KOPT-K1 (cell line): ENCODE measurements around the gene ABHD11.
A peak's percentile ranks its signal among the peaks of the same experiment; 100 is the strongest.

ENCODE experiments used
- H3K27ac ChIP-seq: fragments of 200-600 bp; sonication (generic); 2 replicates; pipeline ENCODE4 v1.5.1; 2016; ENCODE audit warnings: antibody characterized with exemption, mild to moderate bottlenecking, low read depth, low read length; ENCODE audit not compliant: poor library complexity, severe bottlenecking
- H3K36me3 ChIP-seq: fragments of 200-600 bp; sonication (generic); 2 replicates; pipeline ENCODE4 v1.5.1; 2017; ENCODE audit warnings: antibody characterized with exemption, mild to moderate bottlenecking, low read length, moderate library complexity; ENCODE audit not compliant: insufficient read depth
- H3K9me3 ChIP-seq: fragments of 200-600 bp; sonication (generic); 2 replicates; pipeline ENCODE4 v1.5.1; 2017; ENCODE audit warnings: antibody characterized with exemption, low read length, mild to moderate bottlenecking; ENCODE audit not compliant: insufficient read depth, poor library complexity, severe bottlenecking

The ABHD11 gene

DNA sequence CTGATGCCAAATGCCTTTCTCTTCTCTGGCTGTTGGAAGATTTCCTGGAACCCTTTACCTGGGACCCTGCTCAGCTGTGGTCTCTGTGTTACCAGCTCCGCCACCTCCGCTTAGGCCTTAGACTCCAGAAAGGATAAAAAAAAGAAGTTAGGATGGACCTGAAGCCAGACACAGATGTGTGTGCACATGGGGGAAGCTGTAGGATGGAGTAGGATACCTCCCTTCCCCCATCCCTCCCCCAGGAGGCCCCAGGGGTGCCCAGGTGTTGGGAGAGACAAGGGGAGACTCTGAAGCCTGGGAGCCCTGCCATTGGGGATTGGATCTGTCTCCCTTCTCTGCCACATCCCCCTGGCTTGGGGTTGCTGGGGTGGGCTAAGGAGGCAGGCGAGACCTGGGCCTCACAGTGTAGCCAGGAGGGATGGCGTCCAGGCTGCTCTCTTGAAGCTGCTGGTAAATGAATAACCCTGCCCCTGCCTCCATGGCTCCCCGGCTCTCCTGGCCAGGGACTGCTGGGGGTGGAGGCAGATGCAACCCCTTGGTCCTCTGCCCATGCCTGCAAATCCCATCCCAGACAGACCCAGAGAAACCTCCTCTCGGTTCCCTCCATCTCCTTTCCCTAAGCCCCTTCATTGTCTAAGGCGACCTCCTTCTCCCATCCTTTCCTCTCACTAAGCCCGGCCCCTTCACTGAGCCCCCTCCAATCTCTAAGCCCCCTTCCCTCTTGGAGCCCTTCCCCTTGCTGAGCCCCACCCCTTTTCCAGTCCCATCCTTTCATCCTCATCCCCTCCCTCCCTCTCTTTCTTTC lies 23.5 kb upstream of the ABHD11 start:
- H3K9me3 ChIP-seq: no peaks in the 10 kb centered on the region
- no peaks in the 10 kb centered on the region for H3K36me3 ChIP-seq
- no peak overlapping the region for H3K27ac ChIP-seq

- Histone ChIP-seq H3K36me3 (no peaks in the 10 kb centered on the region), H3K27ac (no peak overlapping the region)
These were observed 20.1 kb upstream of the ABHD11 start for GRCh38 chr7:73758581-73759138.

DNA sequence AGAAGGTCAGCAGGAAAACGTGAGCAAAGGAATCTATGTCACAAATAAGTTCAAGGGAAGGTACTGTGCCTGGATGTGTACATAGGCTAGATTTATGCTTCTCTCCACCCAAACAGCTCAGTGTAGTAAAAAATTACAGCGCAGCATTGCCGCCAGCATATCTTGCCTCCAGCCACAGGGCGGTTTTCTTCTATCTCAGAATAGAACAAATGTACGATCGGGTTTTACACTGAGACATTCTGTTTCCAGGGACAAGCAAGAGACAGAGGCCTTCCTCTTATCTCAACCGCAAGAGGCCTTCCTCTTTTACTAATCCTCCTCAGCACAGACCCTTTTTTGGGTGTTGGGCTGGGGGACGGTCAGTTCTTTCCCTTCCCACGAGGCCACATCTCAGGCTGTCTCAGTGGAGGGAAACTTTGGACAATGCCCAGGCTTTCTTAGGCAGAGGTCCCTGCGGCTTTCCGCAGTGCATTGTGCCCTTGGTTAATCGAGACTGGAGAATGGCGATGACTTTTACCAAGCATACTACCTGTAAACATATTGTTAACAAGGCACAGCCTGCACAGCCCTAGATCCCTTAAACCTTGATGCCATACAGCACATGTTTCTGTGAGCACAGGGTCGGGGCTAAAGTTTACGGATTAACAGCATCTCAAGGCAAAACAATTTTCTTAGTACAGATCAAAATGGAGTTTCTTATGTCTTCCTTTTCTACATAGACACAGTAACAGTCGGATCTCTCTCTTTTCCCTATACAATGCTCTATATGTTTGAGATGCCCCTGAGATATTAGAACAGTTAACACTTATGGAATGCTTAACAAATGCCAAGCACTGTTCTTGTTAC lies 11.6 kb upstream of the ABHD11 start:
- H3K36me3 ChIP-seq: no peaks in the 10 kb centered on the region
- H3K27ac ChIP-seq: no peak overlapping the region
- peaks cover 4% of the 10 kb centered on the region for H3K9me3 ChIP-seq

More at GRCh38 chr7:73758581-73759138, 20.1 kb upstream of the ABHD11 start:
- H3K9me3 ChIP-seq: no peaks in the 10 kb centered on the region

- Histone ChIP-seq H3K9me3 (peaks cover 4% of the 10 kb centered on the region), H3K27ac (no peak overlapping the region), H3K36me3 (no peaks in the 10 kb centered on the region)
These were observed 7.8 kb upstream of the ABHD11 start for GRCh38 chr7:73746378-73746777.

DNA sequence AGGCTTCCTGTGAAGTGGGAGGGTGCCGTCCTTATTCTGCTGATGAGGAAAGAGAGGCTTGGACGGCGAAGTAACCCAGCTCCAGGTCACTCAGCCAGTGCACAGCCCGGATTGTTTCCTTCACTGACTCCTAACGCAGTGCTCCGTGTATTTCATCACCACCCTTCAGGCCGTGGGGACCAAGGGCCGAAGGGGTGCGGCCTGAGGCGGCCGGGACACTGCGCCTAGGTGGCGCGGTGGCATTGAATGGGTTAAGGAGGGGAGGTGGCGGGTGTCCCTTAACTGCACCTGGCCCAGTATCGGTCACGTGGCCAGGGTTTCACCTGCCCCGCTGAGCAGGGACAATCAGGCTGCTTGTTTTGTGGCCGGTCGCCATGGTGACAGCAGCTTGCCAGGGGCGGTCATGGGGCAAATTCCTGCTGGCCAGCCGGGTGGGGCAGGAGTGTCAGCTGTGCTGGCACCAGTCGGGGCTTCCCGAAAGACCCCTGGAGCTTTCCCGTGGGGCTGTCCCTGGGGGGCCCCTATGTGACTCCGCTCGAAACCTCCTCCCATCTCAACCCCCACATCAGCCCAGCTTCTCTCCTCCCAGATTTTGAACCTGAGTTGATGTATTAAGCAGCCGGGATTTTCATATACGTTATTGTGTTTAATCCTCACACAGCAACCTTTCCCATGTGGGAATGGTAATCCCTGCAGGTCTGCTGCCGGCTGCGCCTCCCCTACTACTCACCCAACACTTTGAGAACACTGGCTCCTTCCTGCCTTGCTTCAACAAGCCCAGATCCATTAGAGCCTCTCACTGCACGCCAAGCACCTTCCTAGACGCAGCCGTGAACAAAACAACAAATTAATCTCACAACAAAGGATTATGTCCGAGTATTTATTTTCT lies 4.4 kb upstream of the ABHD11 start:
- H3K27ac ChIP-seq: no peak overlapping the region

DNA sequence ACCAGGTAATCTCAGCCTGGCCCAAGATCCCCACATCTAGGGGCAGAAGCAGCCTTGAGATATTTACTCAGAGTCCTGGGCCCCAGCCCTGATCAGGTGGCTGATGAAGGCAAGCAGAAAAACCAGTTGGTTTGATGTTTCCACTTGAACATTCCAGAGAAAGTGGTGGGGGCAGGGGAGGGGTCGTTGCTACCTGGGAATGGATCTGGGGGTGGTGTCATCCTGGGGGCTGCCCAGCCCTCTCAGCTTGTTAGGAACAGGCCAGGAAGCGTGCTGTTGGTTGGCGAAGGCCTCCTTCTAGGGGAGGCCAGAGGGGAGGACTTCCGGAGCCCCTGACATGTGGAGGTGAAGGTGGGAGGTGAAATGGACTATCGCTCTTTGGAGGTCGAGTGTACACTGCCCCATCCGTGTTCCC lies 3.7 kb upstream of the ABHD11 start:
- Histone ChIP-seq H3K9me3 (no peaks in the 10 kb centered on the region), H3K27ac (no peak overlapping the region), H3K36me3 (peaks cover 2% of the 10 kb centered on the region; the same call in 1 of the 2 replicates)

More for the DNA sequence above, 4.4 kb upstream of the ABHD11 start:
- Histone ChIP-seq H3K36me3 (no peaks in the 10 kb centered on the region), H3K9me3 (no peaks in the 10 kb centered on the region)

DNA sequence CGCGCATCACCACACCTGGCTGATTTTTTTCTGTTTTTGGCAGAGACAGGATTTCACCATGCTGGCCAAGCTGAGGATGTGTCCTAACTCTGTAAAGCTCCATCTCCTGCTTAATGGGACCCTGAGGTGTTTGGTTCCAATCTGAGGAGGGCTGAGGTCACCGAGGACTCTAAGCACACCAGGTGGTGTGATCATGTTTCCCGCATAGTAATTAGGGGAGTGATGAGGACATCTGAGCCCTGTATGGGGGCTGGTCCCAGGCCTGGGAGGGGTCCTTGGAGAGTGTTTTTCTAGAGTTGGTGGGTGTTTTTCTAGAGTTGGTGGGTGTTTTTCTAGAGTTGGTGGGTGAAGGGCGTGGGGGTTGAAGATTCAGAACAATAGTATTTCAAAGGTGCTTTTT lies 3.0 kb upstream of the ABHD11 start:
- no peak overlapping the region for H3K27ac ChIP-seq
- H3K9me3 ChIP-seq: no peaks in the 10 kb centered on the region
- peaks cover 9% of the 10 kb centered on the region; the same call in 1 of the 2 replicates for H3K36me3 ChIP-seq

DNA sequence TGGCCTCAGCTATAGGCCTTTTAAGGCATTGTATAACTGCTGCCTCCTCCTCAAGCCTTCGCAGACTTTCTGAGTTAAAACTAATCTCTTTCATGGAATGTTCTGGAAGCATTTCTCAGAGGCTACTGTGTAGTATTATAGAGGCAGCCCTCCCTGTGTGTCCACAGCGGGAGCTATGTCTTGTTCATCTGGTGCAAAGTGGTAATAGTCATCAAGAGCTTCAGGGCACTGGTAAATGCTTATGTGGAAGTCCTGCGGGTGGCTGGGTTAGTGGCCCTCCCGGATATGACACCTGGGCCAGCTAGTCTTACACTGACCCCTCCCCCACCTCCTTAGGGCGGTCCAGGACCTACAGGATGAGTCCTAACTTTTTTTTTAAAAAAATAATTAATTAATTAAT lies 2.2 kb upstream of the ABHD11 start:
- no peak overlapping the region for H3K27ac ChIP-seq
- peaks cover 15% of the 10 kb centered on the region; the same call in 1 of the 2 replicates for H3K36me3 ChIP-seq
- no peaks in the 10 kb centered on the region for H3K9me3 ChIP-seq

DNA sequence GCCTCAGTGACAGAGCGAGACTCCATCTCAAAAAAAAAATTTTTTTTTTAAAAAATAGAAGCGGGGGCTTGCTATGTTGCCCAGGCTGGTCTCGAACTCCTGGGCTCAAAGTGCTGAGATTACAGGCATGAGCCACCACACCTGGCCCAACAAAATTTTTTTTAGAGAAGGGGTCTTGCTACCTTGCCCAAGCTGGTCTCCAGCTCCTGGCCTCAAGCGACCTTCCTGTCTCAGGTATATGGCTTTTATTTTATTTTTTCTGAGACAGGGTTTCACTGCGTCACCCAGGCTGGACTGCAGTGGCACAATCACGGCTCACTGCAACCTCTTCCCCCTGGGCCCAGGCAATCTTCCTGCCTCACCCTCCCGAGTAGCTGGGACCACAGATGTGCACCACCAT lies 1.6 kb upstream of the ABHD11 start:
- Histone ChIP-seq H3K9me3 (no peaks in the 10 kb centered on the region), H3K36me3 (peaks cover 18% of the 10 kb centered on the region; the same call in 1 of the 2 replicates), H3K27ac (no peak overlapping the region)

DNA sequence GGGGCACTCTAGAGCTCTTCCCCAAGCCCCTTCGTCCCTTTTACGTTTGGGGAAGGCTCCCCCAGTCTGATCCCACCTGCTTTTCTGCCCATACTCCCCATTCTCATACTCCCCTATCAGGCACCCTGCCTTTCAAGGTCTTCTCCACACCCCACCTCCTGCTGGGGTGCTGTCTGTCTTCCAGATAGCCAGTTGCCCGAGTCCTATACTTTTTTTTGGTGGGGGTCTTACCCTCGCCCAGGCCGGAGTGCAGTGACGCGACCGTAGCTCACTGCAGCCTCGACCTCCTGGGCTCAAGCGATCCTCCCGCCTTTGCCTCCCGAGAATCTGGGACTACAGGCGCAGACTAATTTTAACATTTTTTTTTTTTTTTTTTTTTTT lies 775 bp upstream of the ABHD11 start:
- H3K27ac ChIP-seq: peak overlapping the region; percentile 85

DNA sequence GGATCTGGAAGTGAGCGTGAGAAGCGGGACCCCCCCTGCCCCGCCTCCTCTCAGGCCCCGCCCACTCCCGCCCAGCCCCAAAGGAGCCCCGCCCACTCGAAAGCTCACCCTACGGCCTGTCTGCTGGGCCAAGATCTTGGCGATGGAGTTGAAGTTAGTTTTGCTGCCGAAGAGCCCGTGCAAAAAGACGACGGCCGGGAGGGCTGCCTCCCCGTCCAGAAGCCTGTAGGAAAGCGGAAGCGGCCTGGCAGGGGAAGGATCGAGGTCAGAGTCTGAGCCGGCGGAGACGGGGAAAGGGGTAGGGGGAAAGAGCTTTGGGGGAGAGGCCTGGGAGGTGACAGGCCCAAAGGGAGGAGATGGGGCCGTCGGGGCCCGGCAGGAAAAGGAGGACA lies 386 bp downstream of the ABHD11 start:
- peaks cover 18% of the 10 kb centered on the region; the same call in 1 of the 2 replicates for H3K36me3 ChIP-seq
- H3K27ac ChIP-seq: peak overlapping the region; percentile 85
- no peaks in the 10 kb centered on the region for H3K9me3 ChIP-seq

More for the DNA sequence above, 775 bp upstream of the ABHD11 start:
- peaks cover 18% of the 10 kb centered on the region; the same call in 1 of the 2 replicates for H3K36me3 ChIP-seq
- H3K9me3 ChIP-seq: no peaks in the 10 kb centered on the region

- Histone ChIP-seq H3K27ac (peak overlapping the region; percentile 85), H3K36me3 (peaks cover 18% of the 10 kb centered on the region; the same call in 1 of the 2 replicates), H3K9me3 (no peaks in the 10 kb centered on the region)
These were observed 947 bp downstream of the ABHD11 start for GRCh38 chr7:73737491-73738219.

GRCh38 chr7:73736885-73737284 lies 1.7 kb downstream of the ABHD11 start:
- H3K36me3 ChIP-seq: peaks cover 18% of the 10 kb centered on the region; the same call in 1 of the 2 replicates
- H3K9me3 ChIP-seq: no peaks in the 10 kb centered on the region
- H3K27ac ChIP-seq: no peak overlapping the region

DNA sequence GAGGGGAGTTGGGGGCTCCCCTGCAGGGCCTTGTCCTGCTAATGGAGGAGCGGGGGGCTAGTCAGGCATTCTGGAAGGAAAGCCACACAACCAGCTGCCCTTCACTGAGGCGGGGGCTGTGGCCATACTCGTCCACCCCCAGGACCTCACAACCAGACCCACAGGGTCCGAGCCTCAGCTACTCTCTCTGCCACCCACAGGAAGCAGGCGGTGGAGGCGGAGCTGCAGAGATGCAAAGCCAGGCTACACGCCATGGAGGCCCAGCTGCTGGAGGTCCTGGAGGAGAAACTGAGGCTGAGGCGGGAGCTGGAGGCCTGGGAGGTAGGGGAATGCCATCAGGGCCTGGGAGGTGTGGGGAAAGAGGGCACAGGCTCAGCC lies 3.1 kb downstream of the ABHD11 start:
- Histone ChIP-seq H3K27ac (no peak overlapping the region), H3K36me3 (peaks cover 18% of the 10 kb centered on the region; the same call in 1 of the 2 replicates), H3K9me3 (no peaks in the 10 kb centered on the region)
